Measurements from ENCODE around the gene METTL1. TPM values are rescaled to one million over a fixed set of nuclear protein-coding genes. Genes with fewer than 3 reads are reported as not detected.

The METTL1 gene
- total and polyA plus RNA-seq, 2 donors from 2014 or later, result 23.4 to 69.4 TPM

DNA sequence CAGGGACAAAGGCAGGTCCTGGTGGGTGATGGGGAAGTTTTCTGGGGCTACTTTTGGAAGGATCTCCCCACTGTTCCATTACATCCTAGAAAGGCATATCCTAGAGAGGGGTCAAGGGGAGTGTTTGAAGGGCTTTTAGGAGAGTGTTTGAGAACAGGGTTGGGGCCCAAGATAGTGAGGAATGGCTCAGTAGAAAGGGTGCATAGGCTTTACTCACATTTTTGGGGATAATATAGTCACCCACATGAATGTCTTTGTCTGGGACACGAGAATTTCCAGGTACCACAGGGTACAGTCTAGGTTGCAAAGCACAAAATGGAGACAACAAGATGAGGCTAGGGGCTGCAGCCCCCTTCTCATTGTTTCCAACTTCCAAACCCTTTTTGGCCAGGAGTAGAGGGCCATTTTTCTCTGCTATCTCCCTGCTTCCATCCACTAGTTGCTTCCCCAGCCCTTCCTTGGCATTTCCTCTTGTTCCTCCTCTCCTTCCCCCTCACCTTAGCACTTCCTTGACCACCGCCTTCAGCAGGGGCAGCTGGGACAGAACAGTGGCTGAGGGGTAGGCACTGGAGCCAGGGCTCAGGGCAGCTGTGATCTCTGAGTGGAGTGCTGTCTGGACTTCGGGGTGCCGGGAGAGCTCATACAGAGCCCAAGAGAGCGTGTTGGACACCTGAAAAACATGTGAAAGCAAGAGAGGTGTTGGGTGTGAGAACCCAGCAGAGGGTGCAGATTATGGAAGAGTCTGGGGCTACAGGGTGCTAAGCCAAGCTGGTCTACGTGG, 7.8 kb downstream of the METTL1 start:
- Histone ChIP-seq H3K9ac (ENCODE audit: low read length in 3 of 3) (no peak overlapping the region), H3K4me1 (ENCODE audit: control insufficient read depth in 2 of 3, insufficient read depth in 2 of 3, low read depth in 1 of 3, low read length in 3 of 3) (peaks cover 0 to 26% (median 17%) of the 10 kb centered on the region in 3 donors), H3K27ac (ENCODE audit: low read depth in 2 of 2, low read length in 2 of 2) (no peak overlapping the region), H3K27me3 (ENCODE audit: control insufficient read depth, insufficient read depth, low read length) (peaks cover 30% of the 10 kb centered on the region), H3K36me3 (ENCODE audit: control insufficient read depth in 2 of 3, insufficient read depth in 3 of 3, low read length in 3 of 3) (peaks cover 0 to 5% (median 0%) of the 10 kb centered on the region in 3 donors), H3K4me3 (ENCODE audit: low read length in 3 of 3) (peak overlapping the region in 1 of 3 donors; percentile 55), H3K9me3 (ENCODE audit: control insufficient read depth in 2 of 3, insufficient read depth in 1 of 3, low read length in 3 of 3) (no peaks in the 10 kb centered on the region)
- TF ChIP-seq CTCF (IDR thresholded peaks at IDR 0.05; ENCODE audit: borderline replicate concordance, extremely low read depth, insufficient read depth), result no peak
- FAIRE-seq (no peak), DNase-seq (peak in 1 of 5 donors; percentile 29)
- intact Hi-C loops (cut with DNase I), result no loop called here

- no peak for FAIRE-seq
Observed at GRCh38 chr12:57762463-57762862, 9.4 kb downstream of the METTL1 start.

DNA sequence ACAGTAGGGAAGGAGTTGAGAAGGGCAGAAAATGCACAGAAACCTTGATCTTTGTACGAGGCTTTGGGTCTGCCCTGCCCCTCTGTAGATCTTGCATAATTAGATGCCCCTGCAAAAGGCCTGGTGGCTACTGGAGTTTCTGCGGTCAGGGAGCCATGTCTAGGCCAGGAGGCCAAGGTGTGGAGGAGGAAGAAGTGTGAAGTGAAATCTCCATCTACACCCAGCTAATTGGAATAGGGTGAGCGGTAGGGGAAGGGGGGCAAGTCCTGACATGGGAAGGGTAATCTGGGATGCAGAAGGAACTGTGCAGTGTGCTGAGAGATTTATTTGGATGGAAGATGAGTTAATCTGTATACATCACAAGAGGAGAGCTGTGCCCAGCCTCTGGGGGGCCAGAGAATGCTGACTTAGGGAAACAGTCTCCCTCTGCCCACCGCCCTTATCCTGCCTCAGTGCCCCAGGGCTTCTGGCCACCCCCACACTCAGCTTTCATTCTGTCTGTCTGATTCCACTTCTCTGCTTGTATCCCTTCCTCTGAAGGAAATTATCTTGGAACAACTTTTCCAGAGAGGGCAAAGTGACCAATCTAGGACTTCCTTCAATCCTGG, 10.4 kb downstream of the METTL1 start:
- Histone ChIP-seq H3K4me3 (ENCODE audit: low read length in 3 of 3) (no peak overlapping the region), H3K9ac (ENCODE audit: low read length in 3 of 3) (no peak overlapping the region), H3K36me3 (ENCODE audit: control insufficient read depth in 2 of 3, insufficient read depth in 3 of 3, low read length in 3 of 3) (peaks cover 4 to 5% (median 4%) of the 10 kb centered on the region in 3 donors), H3K4me1 (ENCODE audit: control insufficient read depth in 2 of 3, insufficient read depth in 2 of 3, low read depth in 1 of 3, low read length in 3 of 3) (peaks cover 0 to 21% (median 15%) of the 10 kb centered on the region in 3 donors), H3K27me3 (ENCODE audit: control insufficient read depth, insufficient read depth, low read length) (peaks cover 25% of the 10 kb centered on the region), H3K9me3 (ENCODE audit: control insufficient read depth in 2 of 3, insufficient read depth in 1 of 3, low read length in 3 of 3) (no peaks in the 10 kb centered on the region), H3K27ac (ENCODE audit: low read depth in 2 of 2, low read length in 2 of 2) (no peak overlapping the region)
- DNase-seq (peak in 1 of 5 donors; percentile 50), FAIRE-seq (no peak)
- no peak for TF ChIP-seq CTCF (IDR thresholded peaks at IDR 0.05; ENCODE audit: borderline replicate concordance, extremely low read depth, insufficient read depth)
- intact Hi-C loops (cut with DNase I), result no loop called here

More at GRCh38 chr12:57762463-57762862, 9.4 kb downstream of the METTL1 start:
- H3K9me3 ChIP-seq (ENCODE audit: control insufficient read depth in 2 of 3, insufficient read depth in 1 of 3, low read length in 3 of 3), result no peaks in the 10 kb centered on the region
- H3K4me1 ChIP-seq (ENCODE audit: control insufficient read depth in 2 of 3, insufficient read depth in 2 of 3, low read depth in 1 of 3, low read length in 3 of 3), result peaks cover 0 to 23% (median 17%) of the 10 kb centered on the region in 3 donors
- peaks cover 30% of the 10 kb centered on the region for H3K27me3 ChIP-seq (ENCODE audit: control insufficient read depth, insufficient read depth, low read length)
- peaks cover 4 to 5% (median 4%) of the 10 kb centered on the region in 3 donors for H3K36me3 ChIP-seq (ENCODE audit: control insufficient read depth in 2 of 3, insufficient read depth in 3 of 3, low read length in 3 of 3)
- intact Hi-C loops (cut with DNase I), result no loop called here
- no peak for DNase-seq
- no peak overlapping the region for H3K27ac ChIP-seq (ENCODE audit: low read depth in 2 of 2, low read length in 2 of 2)
- H3K4me3 ChIP-seq (ENCODE audit: low read length in 3 of 3), result no peak overlapping the region
- H3K9ac ChIP-seq (ENCODE audit: low read length in 3 of 3), result no peak overlapping the region
- no peak for TF ChIP-seq CTCF (IDR thresholded peaks at IDR 0.05; ENCODE audit: borderline replicate concordance, extremely low read depth, insufficient read depth)
